Small intestine (tissue), 7 donors: Measurements from ENCODE around the gene CPT1B. TPM values are rescaled to one million over a fixed set of nuclear protein-coding genes. Genes with fewer than 3 reads are reported as not detected.
"Not testable (repeated sequence)": the region's sequence is repeated elsewhere in the genome, so short reads cannot be mapped to it uniquely, and the experiment has no call there.

Source experiments
- DNase-seq, 2 donors: peaks; one replicate each; pipeline versions ENCODE4 v3.0.0 to v3.0.0-alpha.2; 2013
- FAIRE-seq: peaks from 2 replicates; lab custom pipeline; 2012; peaks lifted over from hg19 to GRCh38; lab: Jason Lieb, UNC
- H3K27ac ChIP-seq, 3 donors: one replicate each; pipeline ENCODE4 v1.5.1; 2013; ENCODE audit warnings: low read length in 2 of 3, mild to moderate bottlenecking in 2 of 3, control low read depth in 1 of 3, inconsistent platforms in 1 of 3, low read depth in 1 of 3, moderate library complexity in 1 of 3
- H3K27me3 ChIP-seq, 3 donors: one replicate each; pipeline ENCODE4 v1.6.1; 2013; ENCODE audit warnings: low read length in 3 of 3, inconsistent platforms in 1 of 3; ENCODE audit not compliant: control insufficient read depth in 3 of 3, insufficient read depth in 3 of 3
- H3K36me3 ChIP-seq, 3 donors: one replicate each; pipeline ENCODE4 v1.6.1; 2013; ENCODE audit warnings: low read length in 3 of 3, inconsistent platforms in 1 of 3, low read depth in 1 of 3, mild to moderate bottlenecking in 1 of 3, moderate library complexity in 1 of 3; ENCODE audit not compliant: control insufficient read depth in 3 of 3, insufficient read depth in 2 of 3
- H3K4me1 ChIP-seq, 3 donors: one replicate each; pipeline ENCODE4 v1.6.1; 2013; ENCODE audit warnings: low read length in 2 of 3, inconsistent platforms in 1 of 3, low read depth in 1 of 3, mild to moderate bottlenecking in 1 of 3, moderate library complexity in 1 of 3; ENCODE audit not compliant: control insufficient read depth in 3 of 3, insufficient read depth in 2 of 3
- H3K4me3 ChIP-seq, 3 donors: one replicate each; pipeline ENCODE4 v1.5.1; 2013; ENCODE audit warnings: low read length in 3 of 3, control low read depth in 1 of 3, inconsistent platforms in 1 of 3, low read depth in 1 of 3, mild to moderate bottlenecking in 1 of 3, moderate library complexity in 1 of 3
- H3K9me3 ChIP-seq, 2 donors: one replicate each; pipeline ENCODE4 v1.6.1; 2013; ENCODE audit warnings: low read depth in 1 of 2, low read length in 1 of 2; ENCODE audit not compliant: control insufficient read depth in 2 of 2, insufficient read depth in 1 of 2
- WGBS, 3 donors: extraction: QIAGEN DNeasy Blood & Tissue Kit; methylation state at CpG; one replicate each; pipeline ENCODE4 v1.1.7; 2013; 5-methylcytosine and 5-hydroxymethylcytosine counted together
- polyA plus RNA-seq, 4 donors: library from polyadenylated mRNA; stranded (reverse) in 3 of 4; unstranded in 1 of 4; fragments of 200-250 nt in 3 of 4; fragments of 120-200 nt in 1 of 4; gene quantifications; one replicate each; pipeline versions ENCODE4 v1.2.1 to v1.2.3, GENCODE V29; 2013
- donor health status: healthy with polysubstance abuse.
- donor health status: control.
- donor health status: control.
- donor health status: Bipolar disorder and iron deficiency.
- donor health status: healthy.

CPT1B gene
- polyA plus RNA-seq, 4 donors: 14.6 to 115 (median 42.4) TPM

DNA sequence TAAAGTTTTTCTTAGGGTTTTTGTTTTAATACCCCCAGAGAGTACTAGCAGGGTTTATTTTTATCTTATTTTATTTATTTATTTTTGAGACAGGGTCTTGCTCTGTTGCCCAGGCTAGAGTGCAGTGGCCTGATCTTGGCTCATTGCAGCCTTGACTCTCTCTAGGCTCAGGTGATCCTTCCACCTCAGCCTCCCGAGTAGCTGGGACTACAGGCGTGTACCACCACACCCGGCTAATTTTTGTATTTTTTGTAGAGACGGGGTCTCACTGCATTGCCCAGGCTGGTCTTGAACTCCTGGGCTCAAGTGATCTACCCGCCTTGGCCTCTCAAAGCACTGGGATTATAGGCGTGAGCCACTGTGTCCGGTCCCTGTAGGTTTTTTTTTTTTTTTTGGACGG, 58.0 kb downstream of the CPT1B start:
- DNase-seq, H3K4me3 ChIP-seq, FAIRE-seq, H3K27ac ChIP-seq, H3K27me3 ChIP-seq, H3K9me3 ChIP-seq: not testable (repeated sequence)
- H3K36me3 ChIP-seq: peaks cover 8 to 80% (median 13%) of the 10 kb centered on the region in 3 donors
- 95 to 97% (median 97%) methylated on average over 8 of the region's 8 CpGs for WGBS, 3 donors
- peaks cover 0 to 25% (median 1%) of the 10 kb centered on the region in 3 donors for H3K4me1 ChIP-seq

DNA sequence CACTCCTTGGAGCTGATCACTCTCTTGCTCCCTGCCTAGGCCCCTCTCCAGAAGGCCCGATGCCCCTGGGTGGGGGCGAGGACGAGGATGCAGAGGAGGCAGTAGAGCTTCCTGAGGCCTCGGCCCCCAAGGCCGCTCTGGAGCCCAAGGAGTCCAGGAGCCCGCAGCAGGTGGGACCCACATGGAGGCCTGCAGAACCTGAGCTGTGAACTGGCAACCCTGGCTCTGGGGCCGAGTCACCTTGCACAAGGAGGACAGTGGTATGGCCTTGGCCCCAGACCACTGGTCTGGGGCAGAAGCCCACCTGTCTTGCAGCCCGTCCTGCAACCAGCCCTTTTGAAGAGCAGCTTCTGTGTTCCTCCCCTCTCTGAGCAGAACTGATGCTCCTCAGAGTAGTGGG, 59.1 kb downstream of the CPT1B start:
- 95 to 97% (median 97%) methylated on average over 7 to 8 of the region's 8 CpGs for WGBS, 3 donors
- peaks cover 0 to 18% (median 1%) of the 10 kb centered on the region in 3 donors for H3K4me1 ChIP-seq
- FAIRE-seq: no peak
- H3K9me3 ChIP-seq: no peaks in the 10 kb centered on the region
- H3K27me3 ChIP-seq: no peaks in the 10 kb centered on the region
- DNase-seq: no peak
- no peak overlapping the region for H3K27ac ChIP-seq
- peaks cover 8 to 88% (median 13%) of the 10 kb centered on the region in 3 donors for H3K36me3 ChIP-seq
- no peak overlapping the region for H3K4me3 ChIP-seq

Other genes with a start within 250 kb of the CPT1B start
- gene PPP6R2, start 235.1 kb downstream of the CPT1B start, polyA plus RNA-seq: 10 to 100 TPM; 28.6 to 41.2 (median 38.8) TPM
- gene SBF1, start 103.4 kb downstream of the CPT1B start, polyA plus RNA-seq: 10 to 100 TPM; 27.3 to 43.7 (median 35.4) TPM
- gene ADM2, start 96.9 kb downstream of the CPT1B start, polyA plus RNA-seq: 10 to 100 TPM in 2 of 4 donors, 1 to 10 TPM in 2; 2.2 to 14.7 (median 8.7) TPM
- under 1 TPM in 2 of 4 donors, not detected in 2; 0.28 to 0.44 TPM for gene MIOX, start 91.6 kb downstream of the CPT1B start, polyA plus RNA-seq
- 10 to 100 TPM; 37.8 to 52.8 (median 46.9) TPM for gene LMF2, start 70.7 kb downstream of the CPT1B start, polyA plus RNA-seq
- gene NCAPH2, start 70.2 kb downstream of the CPT1B start, polyA plus RNA-seq: 10 to 100 TPM; 29.3 to 45.9 (median 39.8) TPM
- 1 to 10 TPM in 3 of 4 donors, under 1 TPM in 1; 0.92 to 2.7 (median 2.3) TPM for gene SCO2, start 52.8 kb downstream of the CPT1B start, polyA plus RNA-seq
- 100 to 1,000 TPM in 1 of 4 donors, 10 to 100 TPM in 3; 10.7 to 172 (median 90.0) TPM for gene TYMP, start 48.4 kb downstream of the CPT1B start, polyA plus RNA-seq
- under 1 TPM in 2 of 4 donors, not detected in 2; 0.10 to 0.28 TPM for gene KLHDC7B, start 32.5 kb downstream of the CPT1B start, polyA plus RNA-seq
- gene SYCE3, start 15.5 kb downstream of the CPT1B start, polyA plus RNA-seq: under 1 TPM in 1 of 4 donors, not detected in 3; 0.33 TPM
- gene CHKB, start 4.4 kb upstream of the CPT1B start, polyA plus RNA-seq: 100 to 1,000 TPM in 3 of 4 donors, 10 to 100 TPM in 1; 61.2 to 371 (median 223) TPM
- gene MAPK8IP2, start 22.4 kb upstream of the CPT1B start, polyA plus RNA-seq: 1 to 10 TPM in 2 of 4 donors, under 1 TPM in 2; 0.22 to 3.5 (median 0.82) TPM
- gene ARSA, start 49.7 kb upstream of the CPT1B start, polyA plus RNA-seq: 10 to 100 TPM; 28.2 to 85.9 (median 71.3) TPM
- gene SHANK3, start 94.4 kb upstream of the CPT1B start, polyA plus RNA-seq: 10 to 100 TPM in 2 of 4 donors, under 1 TPM in 2; 0.27 to 19.6 (median 5.2) TPM
- 1 to 10 TPM in 1 of 4 donors, under 1 TPM in 1, not detected in 2; 0.25 to 1.1 TPM for gene ACR, start 159.8 kb upstream of the CPT1B start, polyA plus RNA-seq
- 10 to 100 TPM in 3 of 4 donors, 1 to 10 TPM in 1; 7.6 to 31.3 (median 12.7) TPM for gene RABL2B, start 205.2 kb upstream of the CPT1B start, polyA plus RNA-seq